ENCODE results near the gene ANKRD29. TPM values are rescaled to one million over a fixed set of nuclear protein-coding genes. Genes with fewer than 3 reads are reported as not detected.
"Not testable (repeated sequence)": the region's sequence is repeated elsewhere in the genome, so short reads cannot be mapped to it uniquely, and the experiment has no call there.

Gene ANKRD29
- total RNA-seq, 1 donor from 2014 or later: 0.33 TPM

GRCh38 chr18:23618862-23619387 lies 43.8 kb downstream of the ANKRD29 start:
- ATAC-seq (peak; percentile 78), DNase-seq (ENCODE audit: low spot score) (peak; percentile 56)

- ATAC-seq (peak; percentile 16), DNase-seq (ENCODE audit: low spot score) (no peak)
Observed at GRCh38 chr18:23617412-23618014, 45.2 kb downstream of the ANKRD29 start.

GRCh38 chr18:23616258-23616657 lies 46.5 kb downstream of the ANKRD29 start:
- no peak for DNase-seq (ENCODE audit: low spot score)
- no peak for ATAC-seq

- no peak for ATAC-seq
Observed at GRCh38 chr18:23614891-23615290, 47.8 kb downstream of the ANKRD29 start.

GRCh38 chr18:23614413-23614812 lies 48.3 kb downstream of the ANKRD29 start:
- ATAC-seq (no peak), DNase-seq (ENCODE audit: low spot score) (no peak)

More at GRCh38 chr18:23614891-23615290, 47.8 kb downstream of the ANKRD29 start:
- no peak for DNase-seq (ENCODE audit: low spot score)

- DNase-seq (ENCODE audit: low spot score); ATAC-seq: not testable (repeated sequence)
Observed at GRCh38 chr18:23613091-23613475, 49.6 kb downstream of the ANKRD29 start.

- no peak for ATAC-seq
Observed at GRCh38 chr18:23612434-23613090, 50.1 kb downstream of the ANKRD29 start.

GRCh38 chr18:23609390-23610023 lies 53.2 kb downstream of the ANKRD29 start:
- no peak for DNase-seq (ENCODE audit: low spot score)
- ATAC-seq: no peak

More at GRCh38 chr18:23612434-23613090, 50.1 kb downstream of the ANKRD29 start:
- DNase-seq (ENCODE audit: low spot score): no peak

GRCh38 chr18:23608211-23608610 lies 54.5 kb downstream of the ANKRD29 start:
- ATAC-seq (no peak), DNase-seq (ENCODE audit: low spot score) (no peak)

- ATAC-seq: no peak
- DNase-seq (ENCODE audit: low spot score): no peak
Observed at GRCh38 chr18:23605941-23606340, 56.8 kb downstream of the ANKRD29 start.

GRCh38 chr18:23599809-23600208 lies 62.9 kb downstream of the ANKRD29 start:
- ATAC-seq (no peak), DNase-seq (ENCODE audit: low spot score) (no peak)

GRCh38 chr18:23596183-23596582 lies 66.5 kb downstream of the ANKRD29 start:
- no peak for ATAC-seq

GRCh38 chr18:23595591-23595990 lies 67.1 kb downstream of the ANKRD29 start:
- ATAC-seq: no peak

More at GRCh38 chr18:23596183-23596582, 66.5 kb downstream of the ANKRD29 start:
- peak; percentile 16 for DNase-seq (ENCODE audit: low spot score)

GRCh38 chr18:23593720-23594119 lies 69.0 kb downstream of the ANKRD29 start:
- ATAC-seq: no peak

More at GRCh38 chr18:23595591-23595990, 67.1 kb downstream of the ANKRD29 start:
- DNase-seq (ENCODE audit: low spot score): peak; percentile 4

GRCh38 chr18:23592911-23593310 lies 69.8 kb downstream of the ANKRD29 start:
- no peak for ATAC-seq

More at GRCh38 chr18:23593720-23594119, 69.0 kb downstream of the ANKRD29 start:
- DNase-seq (ENCODE audit: low spot score): no peak

GRCh38 chr18:23591011-23591410 lies 71.7 kb downstream of the ANKRD29 start:
- DNase-seq (ENCODE audit: low spot score): no peak
- no peak for ATAC-seq

More at GRCh38 chr18:23592911-23593310, 69.8 kb downstream of the ANKRD29 start:
- no peak for DNase-seq (ENCODE audit: low spot score)

- no peak for DNase-seq (ENCODE audit: low spot score)
- no peak for ATAC-seq
Observed at GRCh38 chr18:23588836-23589560, 73.7 kb downstream of the ANKRD29 start.

GRCh38 chr18:23587220-23587642 lies 75.5 kb downstream of the ANKRD29 start:
- ATAC-seq: no peak
- DNase-seq (ENCODE audit: low spot score): no peak

- ATAC-seq (peak; percentile 94), DNase-seq (ENCODE audit: low spot score) (peak; percentile 94)
Observed at GRCh38 chr18:23586249-23587196, 76.2 kb downstream of the ANKRD29 start, which contains the start of gene NPC1. TSS of gene NPC1 (minus strand) at chr18:23586506. CDS start at chr18:23586343, 163 bp downstream.

GRCh38 chr18:23585897-23586248 lies 76.8 kb downstream of the ANKRD29 start:
- no peak for ATAC-seq
- DNase-seq (ENCODE audit: low spot score): no peak
